OCI-LY7 (cell line): ENCODE results near the gene AKT3. TPM values are rescaled to one million over a fixed set of nuclear protein-coding genes. Genes with fewer than 3 reads are reported as not detected.

ENCODE experiments used
- BruUV-seq: library from RNA; stranded (reverse); fragments of 400-500 nt; replicated peaks from 2 replicates; lab custom pipeline; 2021; lab: Mats Ljungman, UMichigan
- CTCF ChIA-PET: fragments of 300-600 bp; sonication (Branson Sonifier 250); formaldehyde crosslinking; loops from one replicate; lab custom pipeline; 2022; ENCODE audit warnings: antibody characterized with exemption; ENCODE audit not compliant: unreplicated experiment; lab: Charles Lee
- POLR2A ChIA-PET: fragments of 300-600 bp; sonication (Branson Sonifier 250); formaldehyde crosslinking; loops from one replicate; lab custom pipeline; 2022; ENCODE audit warnings: antibody characterized with exemption; lab: Charles Lee
- DNase-seq: peaks from one replicate; pipeline ENCODE4 v3.0.0-alpha.2; 2015; ENCODE audit warnings: low spot score
- H2AFZ ChIP-seq: fragments of 200-600 bp; sonication (generic), shearing (Covaris generic); 2 replicates; pipeline ENCODE4 v1.6.1; 2014; ENCODE audit warnings: mild to moderate bottlenecking, antibody characterized with exemption, low read length, moderate library complexity
- H3K27ac ChIP-seq: fragments of 200-600 bp; sonication (generic); 2 replicates; pipeline ENCODE4 v1.5.1; 2014; ENCODE audit warnings: mixed run types, low read depth, mild to moderate bottlenecking, moderate library complexity, low read length, inconsistent platforms; ENCODE audit not compliant: poor library complexity, severe bottlenecking
- H3K36me3 ChIP-seq: fragments of 200-600 bp; sonication (generic); 2 replicates; pipeline ENCODE4 v1.6.1; 2014; ENCODE audit warnings: mild to moderate bottlenecking, antibody characterized with exemption, low read length, moderate library complexity, mixed read lengths; ENCODE audit not compliant: insufficient read depth
- H3K4me1 ChIP-seq: fragments of 200-600 bp; sonication (generic); 2 replicates; pipeline ENCODE4 v1.5.1; 2014; ENCODE audit warnings: mild to moderate bottlenecking, low read length; ENCODE audit not compliant: insufficient read depth, poor library complexity, severe bottlenecking
- H3K4me2 ChIP-seq: fragments of 200-600 bp; sonication (generic); 2 replicates; pipeline ENCODE4 v1.6.1; 2014; ENCODE audit warnings: mild to moderate bottlenecking, low read length
- H3K4me3 ChIP-seq: fragments of 200-600 bp; sonication (generic); 2 replicates; pipeline ENCODE4 v1.5.1; 2014; ENCODE audit warnings: mild to moderate bottlenecking, low read depth, low read length; ENCODE audit not compliant: poor library complexity, severe bottlenecking
- H3K79me2 ChIP-seq: fragments of 200-600 bp; sonication (generic); 2 replicates; pipeline ENCODE4 v1.6.1; 2016; ENCODE audit warnings: low read depth, mild to moderate bottlenecking, low read length, moderate library complexity, mixed read lengths; ENCODE audit not compliant: insufficient read depth
- H3K9me2 ChIP-seq: fragments of 200-600 bp; sonication (generic); 2 replicates; pipeline ENCODE4 v1.6.1; 2016; ENCODE audit warnings: mild to moderate bottlenecking, low read length, mixed read lengths; ENCODE audit not compliant: insufficient read depth
- H3K9me3 ChIP-seq: fragments of 200-600 bp; sonication (generic); 2 replicates; pipeline ENCODE4 v1.6.1; 2014; ENCODE audit warnings: mild to moderate bottlenecking, mixed run types, low read length, mixed read lengths
- H4K20me1 ChIP-seq: fragments of 200-600 bp; sonication (generic); 2 replicates; pipeline ENCODE4 v1.6.1; 2014; ENCODE audit warnings: mild to moderate bottlenecking, antibody characterized with exemption, low read length, moderate library complexity, mixed read lengths; ENCODE audit not compliant: insufficient read depth
- EZH2phosphoT487 ChIP-seq: fragments of 200-600 bp; sonication (generic); IDR thresholded peaks from 2 replicates; pipeline ENCODE4 v1.6.1; 2018; ENCODE audit warnings: low read depth, borderline replicate concordance, mild to moderate bottlenecking, mixed run types, antibody characterized with exemption, low read length, moderate library complexity, mixed read lengths
- intact Hi-C: fragments of 100-400 bp; cut with micrococcal nuclease; formaldehyde crosslinking; loops from one replicate; pipeline ENCODE4 v1.10.0; 2022; ENCODE audit not compliant: unreplicated experiment
- total RNA-seq, 2 experiments: library from RNA; depleted of rRNA in 1 of 2; stranded (reverse); fragments of >200 nt in 1 of 2; shearing (Covaris generic) in 1 of 2; gene quantifications; 2 replicates each; pipeline ENCODE4 v1.2.3, GENCODE V29; 2014 to 2022
- TF ChIP-seq, protein P1 (sequence below): fragments of 200-600 bp; sonication (generic); conservative IDR thresholded peaks from 2 replicates; pipeline ENCODE4 v1.5.1; 2014; ENCODE audit warnings: mild to moderate bottlenecking, antibody characterized with exemption, low read length, moderate library complexity, mixed read lengths

The AKT3 gene
- total RNA-seq, 2 experiments from 2014 or later: 0.29 TPM; not detected in 1

DNA sequence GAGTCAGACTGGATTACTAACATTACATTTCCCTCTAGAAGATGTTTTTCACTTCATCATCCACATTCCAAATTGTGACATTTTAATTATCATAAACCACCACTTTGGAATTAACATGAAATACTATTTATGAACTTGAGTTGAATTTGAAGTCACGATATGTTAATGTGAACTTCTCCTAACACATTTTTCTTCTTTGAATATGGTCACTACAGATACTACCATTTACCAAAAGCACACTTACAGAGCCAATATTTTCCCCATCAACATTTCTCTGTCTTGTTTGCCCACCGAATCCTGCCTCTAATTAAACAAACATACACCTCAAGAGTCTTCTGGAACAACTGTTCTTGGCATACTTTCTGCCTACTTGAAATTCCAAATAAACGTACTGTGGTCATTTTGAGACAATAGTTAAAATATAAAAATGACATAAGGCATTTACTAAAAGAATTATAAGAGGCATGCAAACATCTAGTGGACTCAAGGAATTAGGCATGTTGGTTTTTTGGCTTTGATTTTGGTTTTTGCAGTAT, 177.4 kb downstream of the AKT3 start:
- Histone ChIP-seq H3K4me3 (no peak overlapping the region), H3K9me2 (no peaks in the 10 kb centered on the region), H3K9me3 (no peaks in the 10 kb centered on the region), H4K20me1 (no peaks in the 10 kb centered on the region), H3K36me3 (no peaks in the 10 kb centered on the region), H3K27ac (no peak overlapping the region), H2AFZ (no peak overlapping the region), H3K4me1 (no peaks in the 10 kb centered on the region), H3K79me2 (no peaks in the 10 kb centered on the region), H3K4me2 (no peak overlapping the region)
- intact Hi-C loops: no loop called here
- ChIA-PET CTCF (no interaction called here), POLR2A (no interaction called here)
- BruUV-seq: no TSS peak
- DNase-seq: no peak
- TF ChIP-seq, protein P1, sequence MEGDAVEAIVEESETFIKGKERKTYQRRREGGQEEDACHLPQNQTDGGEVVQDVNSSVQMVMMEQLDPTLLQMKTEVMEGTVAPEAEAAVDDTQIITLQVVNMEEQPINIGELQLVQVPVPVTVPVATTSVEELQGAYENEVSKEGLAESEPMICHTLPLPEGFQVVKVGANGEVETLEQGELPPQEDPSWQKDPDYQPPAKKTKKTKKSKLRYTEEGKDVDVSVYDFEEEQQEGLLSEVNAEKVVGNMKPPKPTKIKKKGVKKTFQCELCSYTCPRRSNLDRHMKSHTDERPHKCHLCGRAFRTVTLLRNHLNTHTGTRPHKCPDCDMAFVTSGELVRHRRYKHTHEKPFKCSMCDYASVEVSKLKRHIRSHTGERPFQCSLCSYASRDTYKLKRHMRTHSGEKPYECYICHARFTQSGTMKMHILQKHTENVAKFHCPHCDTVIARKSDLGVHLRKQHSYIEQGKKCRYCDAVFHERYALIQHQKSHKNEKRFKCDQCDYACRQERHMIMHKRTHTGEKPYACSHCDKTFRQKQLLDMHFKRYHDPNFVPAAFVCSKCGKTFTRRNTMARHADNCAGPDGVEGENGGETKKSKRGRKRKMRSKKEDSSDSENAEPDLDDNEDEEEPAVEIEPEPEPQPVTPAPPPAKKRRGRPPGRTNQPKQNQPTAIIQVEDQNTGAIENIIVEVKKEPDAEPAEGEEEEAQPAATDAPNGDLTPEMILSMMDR: no peak
- TF ChIP-seq EZH2phosphoT487: no peak

DNA sequence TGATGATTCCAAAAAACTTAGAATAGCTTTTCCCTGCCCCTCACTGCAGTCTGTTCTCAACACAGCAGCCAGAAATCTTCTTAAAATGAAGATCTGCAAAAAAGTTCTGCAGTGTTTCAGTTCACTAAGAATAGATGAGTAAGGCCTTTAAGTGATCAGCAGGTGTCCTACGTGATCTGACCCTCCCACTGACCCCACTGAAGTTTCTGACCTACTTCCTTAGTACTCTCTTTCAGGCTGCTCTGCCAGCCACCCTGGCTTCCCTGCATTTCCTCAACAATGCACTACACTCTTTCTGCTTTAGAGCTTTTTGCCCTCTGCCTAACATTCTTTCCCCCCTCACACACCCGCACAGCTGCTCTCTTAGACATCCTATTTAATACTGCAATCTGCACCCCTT, 182.5 kb downstream of the AKT3 start:
- Histone ChIP-seq H4K20me1 (no peaks in the 10 kb centered on the region), H3K9me2 (no peaks in the 10 kb centered on the region), H3K36me3 (no peaks in the 10 kb centered on the region), H3K4me3 (no peak overlapping the region), H3K9me3 (no peaks in the 10 kb centered on the region), H3K4me1 (no peaks in the 10 kb centered on the region), H3K27ac (no peak overlapping the region), H3K79me2 (no peaks in the 10 kb centered on the region), H2AFZ (no peak overlapping the region), H3K4me2 (no peak overlapping the region)
- TF ChIP-seq, protein P1: no peak
- TF ChIP-seq EZH2phosphoT487: no peak
- no TSS peak for BruUV-seq
- CTCF ChIA-PET: no interaction called here
- intact Hi-C loops: no loop called here
- POLR2A ChIA-PET: interaction anchor here (0.6 kb wide), 1 partner anchor 75 kb away, joined by 3 read pairs; no protein-coding TSS in a partner anchor
- DNase-seq: no peak

DNA sequence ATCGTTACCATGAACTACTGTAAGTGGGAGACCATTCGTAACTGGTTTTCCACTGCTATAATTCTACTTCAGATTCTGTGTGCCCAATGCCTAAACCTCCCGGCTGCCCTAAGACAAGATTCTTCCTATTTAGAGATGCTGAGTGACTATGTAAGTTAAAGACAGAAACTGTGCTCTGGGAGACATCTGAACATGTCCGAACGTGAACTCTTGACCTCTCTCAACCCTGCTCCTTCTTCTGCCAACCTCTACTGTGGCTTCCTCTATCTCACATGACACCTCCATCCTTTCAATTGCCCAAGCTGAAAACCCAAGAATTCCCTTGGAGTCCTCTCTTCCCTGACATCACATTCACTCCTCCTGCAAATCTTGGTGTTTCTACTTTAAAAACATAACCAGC, 182.9 kb downstream of the AKT3 start:
- Histone ChIP-seq H3K79me2 (no peaks in the 10 kb centered on the region), H3K4me3 (no peak overlapping the region), H3K4me2 (no peak overlapping the region), H3K9me3 (no peaks in the 10 kb centered on the region), H3K9me2 (no peaks in the 10 kb centered on the region), H3K36me3 (no peaks in the 10 kb centered on the region), H4K20me1 (no peaks in the 10 kb centered on the region), H3K4me1 (no peaks in the 10 kb centered on the region), H3K27ac (no peak overlapping the region), H2AFZ (no peak overlapping the region)
- POLR2A ChIA-PET: interaction anchor here (0.6 kb wide), 1 partner anchor 75 kb away, joined by 3 read pairs; no protein-coding TSS in a partner anchor
- TF ChIP-seq EZH2phosphoT487: no peak
- TF ChIP-seq, protein P1: no peak
- DNase-seq: no peak
- BruUV-seq: no TSS peak
- intact Hi-C loops: no loop called here
- CTCF ChIA-PET: no interaction called here
